OCI-LY7 (cell line): ENCODE results near the gene SERP2.

ENCODE experiments used
- CTCF ChIP-seq: fragments of 200-600 bp; sonication (generic); conservative IDR thresholded peaks from 2 replicates; pipeline ENCODE4 v1.5.1; 2014; ENCODE audit warnings: mild to moderate bottlenecking, antibody characterized with exemption, low read length, moderate library complexity, mixed read lengths
- EZH2phosphoT487 ChIP-seq: fragments of 200-600 bp; sonication (generic); IDR thresholded peaks from 2 replicates; pipeline ENCODE4 v1.6.1; 2018; ENCODE audit warnings: low read depth, borderline replicate concordance, mild to moderate bottlenecking, mixed run types, antibody characterized with exemption, low read length, moderate library complexity, mixed read lengths

- TF ChIP-seq CTCF: no peak
- TF ChIP-seq EZH2phosphoT487: no peak
Observed at GRCh38 chr13:44334751-44335150, 38.9 kb upstream of the SERP2 start.
